GM12864 (cell line): Measurements from ENCODE around the gene APOA5.

Source experiments
- DNase-seq: peaks from one replicate; pipeline ENCODE4 v3.0.0-alpha.2; 2011; ENCODE audit warnings: low read depth
- H3K4me3 ChIP-seq: 2 replicates; pipeline ENCODE4 v1.5.1; 2011; ENCODE audit warnings: mild to moderate bottlenecking, low read depth, low read length, control low read depth
- TF ChIP-seq, protein P1 (sequence below): IDR thresholded peaks from 2 replicates; pipeline ENCODE4 v1.5.1; 2011; ENCODE audit warnings: low read depth, mild to moderate bottlenecking, moderate library complexity, low read length, control low read depth, inconsistent platforms; ENCODE audit errors: missing control alignments

Gene APOA5

DNA sequence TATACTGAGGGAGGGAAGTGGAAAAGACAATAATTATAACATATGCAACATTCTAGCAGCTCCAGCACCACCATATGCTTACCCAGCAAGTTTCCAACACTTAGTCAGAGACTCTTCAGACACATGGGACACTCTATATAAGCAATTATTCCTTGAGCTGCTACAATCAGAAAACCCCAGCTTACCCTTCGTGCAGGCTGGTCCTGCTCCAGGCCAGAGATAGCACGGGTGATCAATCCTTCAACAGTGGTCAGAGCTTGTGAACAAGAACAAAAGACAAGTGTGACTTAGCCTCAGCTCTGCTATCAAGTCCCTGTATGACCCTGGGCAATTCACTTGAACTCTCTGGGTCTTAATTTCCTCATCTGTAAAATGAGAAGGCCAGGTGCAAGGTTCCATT lies 5.4 kb downstream of the APOA5 start:
- TF ChIP-seq, protein P1, sequence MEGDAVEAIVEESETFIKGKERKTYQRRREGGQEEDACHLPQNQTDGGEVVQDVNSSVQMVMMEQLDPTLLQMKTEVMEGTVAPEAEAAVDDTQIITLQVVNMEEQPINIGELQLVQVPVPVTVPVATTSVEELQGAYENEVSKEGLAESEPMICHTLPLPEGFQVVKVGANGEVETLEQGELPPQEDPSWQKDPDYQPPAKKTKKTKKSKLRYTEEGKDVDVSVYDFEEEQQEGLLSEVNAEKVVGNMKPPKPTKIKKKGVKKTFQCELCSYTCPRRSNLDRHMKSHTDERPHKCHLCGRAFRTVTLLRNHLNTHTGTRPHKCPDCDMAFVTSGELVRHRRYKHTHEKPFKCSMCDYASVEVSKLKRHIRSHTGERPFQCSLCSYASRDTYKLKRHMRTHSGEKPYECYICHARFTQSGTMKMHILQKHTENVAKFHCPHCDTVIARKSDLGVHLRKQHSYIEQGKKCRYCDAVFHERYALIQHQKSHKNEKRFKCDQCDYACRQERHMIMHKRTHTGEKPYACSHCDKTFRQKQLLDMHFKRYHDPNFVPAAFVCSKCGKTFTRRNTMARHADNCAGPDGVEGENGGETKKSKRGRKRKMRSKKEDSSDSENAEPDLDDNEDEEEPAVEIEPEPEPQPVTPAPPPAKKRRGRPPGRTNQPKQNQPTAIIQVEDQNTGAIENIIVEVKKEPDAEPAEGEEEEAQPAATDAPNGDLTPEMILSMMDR, result no peak
- DNase-seq, result no peak

DNA sequence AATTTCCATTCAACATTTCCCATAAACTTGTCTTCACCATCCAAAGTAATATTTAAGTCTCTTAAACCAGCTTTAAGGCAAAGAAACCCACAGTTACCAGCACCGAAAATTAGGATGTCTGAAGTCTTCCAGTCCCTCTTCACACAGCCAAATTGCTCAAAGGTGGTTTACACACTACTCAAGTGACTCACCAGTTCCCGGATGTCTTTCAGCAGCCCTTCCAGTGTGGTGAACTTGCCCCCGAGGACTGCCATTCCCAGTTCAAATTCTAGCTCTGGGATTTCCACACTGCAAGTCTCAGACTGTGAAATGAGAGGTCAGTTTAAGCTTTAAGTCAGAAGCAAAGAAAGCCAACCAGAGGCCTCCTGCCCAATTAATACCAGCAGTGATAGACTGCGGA lies 9.0 kb downstream of the APOA5 start:
- no peak for DNase-seq
- TF ChIP-seq, protein P1, result no peak
- no peak overlapping the region for H3K4me3 ChIP-seq

More for the DNA sequence above, 5.4 kb downstream of the APOA5 start:
- no peak overlapping the region; the same call in 1 of the 2 replicates for H3K4me3 ChIP-seq

DNA sequence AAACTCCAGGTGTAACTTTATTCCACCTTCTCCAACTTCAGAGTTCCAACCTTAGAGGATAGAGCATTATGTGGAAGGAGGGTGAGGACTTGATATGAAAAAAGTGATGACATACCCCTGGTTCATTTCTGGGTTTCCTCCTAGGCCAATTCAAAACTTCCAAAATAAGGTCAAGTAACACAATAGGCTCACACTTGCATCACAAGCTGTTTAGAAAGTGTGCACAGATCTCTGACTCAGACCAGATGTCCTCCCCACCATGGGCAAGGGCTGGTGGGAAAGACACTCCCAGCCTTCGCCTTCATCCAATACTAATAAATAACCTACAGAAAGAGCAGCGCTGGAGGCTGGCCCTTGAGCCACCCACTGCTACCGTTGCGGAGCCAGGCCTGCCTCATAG lies 13.1 kb downstream of the APOA5 start:
- H3K4me3 ChIP-seq, result no peak overlapping the region
- no peak for DNase-seq
- TF ChIP-seq, protein P1, result no peak

DNA sequence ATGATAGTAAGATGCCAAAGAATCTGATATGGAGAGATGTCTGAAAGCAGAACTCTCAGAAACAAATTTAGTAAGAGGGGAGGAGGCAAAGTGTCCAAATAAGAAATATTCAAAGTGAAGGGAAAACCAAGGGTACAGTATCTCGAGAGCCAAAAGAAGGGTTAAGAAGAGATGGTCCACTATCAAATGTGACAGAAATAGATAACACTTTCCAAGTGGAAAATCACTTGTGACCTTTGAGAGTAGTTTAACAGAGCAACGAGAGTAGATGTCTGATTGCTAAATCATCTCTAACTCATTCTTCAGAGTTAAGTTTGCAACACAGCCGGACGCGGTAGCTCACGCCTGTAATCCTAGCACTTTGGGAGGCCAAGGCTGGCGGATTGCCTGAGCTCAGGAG lies 14.6 kb downstream of the APOA5 start:
- no peak for DNase-seq

DNA sequence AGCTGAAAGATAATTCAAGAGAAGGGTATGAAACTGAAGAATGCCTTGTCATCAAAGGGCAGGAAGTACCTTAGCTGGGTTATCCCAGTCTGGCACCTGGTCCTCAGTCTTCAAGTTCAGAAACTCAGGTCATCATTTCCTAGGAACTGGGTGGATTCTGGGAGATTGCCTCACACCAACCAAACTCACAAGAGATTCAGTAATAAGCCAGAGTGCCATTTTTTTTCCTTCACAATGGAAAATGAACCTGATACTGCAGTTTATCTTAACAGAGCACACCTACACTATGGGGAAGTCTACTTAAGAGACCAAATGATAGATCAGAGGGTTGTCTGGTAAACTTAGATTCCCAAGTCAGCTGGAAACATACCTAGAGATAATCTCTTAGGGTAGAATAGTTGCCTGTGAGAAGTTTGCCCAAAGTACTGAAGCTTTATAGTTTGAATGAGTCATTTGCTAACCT lies 15.1 kb downstream of the APOA5 start:
- no peak for DNase-seq
- H3K4me3 ChIP-seq, result no peak overlapping the region
- TF ChIP-seq, protein P1, result no peak

More for the DNA sequence above, 14.6 kb downstream of the APOA5 start:
- H3K4me3 ChIP-seq, result no peak overlapping the region
- TF ChIP-seq, protein P1, result no peak

DNA sequence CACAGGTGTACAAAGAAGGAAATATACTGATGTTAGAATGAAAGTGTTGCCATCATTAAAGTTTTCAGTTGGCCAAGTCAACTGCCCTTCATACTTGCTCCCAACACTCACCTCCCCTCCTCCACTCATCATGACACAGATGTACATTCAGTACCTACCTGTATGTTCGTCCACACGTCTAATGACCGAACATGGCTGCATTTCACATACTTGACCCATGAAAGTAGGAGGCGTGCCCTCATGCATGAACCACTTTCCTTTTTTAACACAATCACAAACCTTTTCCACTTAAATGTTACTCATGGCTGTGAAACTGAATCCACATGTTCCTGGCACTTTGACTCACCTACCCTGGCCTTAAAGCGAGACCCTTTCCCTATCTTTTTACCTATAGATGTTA lies 15.7 kb downstream of the APOA5 start:
- TF ChIP-seq, protein P1, result no peak
- no peak overlapping the region for H3K4me3 ChIP-seq
- no peak for DNase-seq

DNA sequence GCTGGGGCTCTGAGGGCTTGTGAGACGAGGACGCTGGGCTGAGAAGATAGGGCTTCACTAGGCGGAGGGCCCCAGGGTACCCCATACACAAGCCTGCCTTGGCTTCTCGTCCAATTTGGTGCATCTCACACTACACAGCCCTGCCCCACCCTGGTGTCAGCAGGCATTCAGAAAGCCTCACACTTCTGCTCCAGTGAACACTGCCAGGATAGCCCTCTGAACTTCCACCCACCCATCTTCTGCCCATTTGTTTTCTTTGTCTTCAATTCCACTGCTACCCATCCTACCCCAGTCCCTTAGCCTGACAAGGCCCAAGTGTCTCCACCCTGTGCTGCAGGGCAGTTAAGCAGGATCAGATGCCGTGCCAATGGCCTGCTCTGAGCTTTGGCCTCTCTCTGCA lies 17.0 kb downstream of the APOA5 start:
- no peak overlapping the region for H3K4me3 ChIP-seq
- no peak for DNase-seq
- TF ChIP-seq, protein P1, result no peak
